GM18505 (cell line): ENCODE measurements around the gene ADAM12.

ENCODE experiments used
- ATAC-seq: cut with Tn5 transposase; IDR thresholded peaks from one replicate; pipeline ENCODE4 v1.9.1; 2021; ENCODE audit not compliant: unreplicated experiment
- POLR2A ChIP-seq: IDR thresholded peaks from 4 replicates; pipeline ENCODE4 v1.6.1; 2011; ENCODE audit warnings: borderline replicate concordance; ENCODE audit not compliant: insufficient read depth, insufficient read length; ENCODE audit errors: extremely low read depth

ADAM12 gene

DNA sequence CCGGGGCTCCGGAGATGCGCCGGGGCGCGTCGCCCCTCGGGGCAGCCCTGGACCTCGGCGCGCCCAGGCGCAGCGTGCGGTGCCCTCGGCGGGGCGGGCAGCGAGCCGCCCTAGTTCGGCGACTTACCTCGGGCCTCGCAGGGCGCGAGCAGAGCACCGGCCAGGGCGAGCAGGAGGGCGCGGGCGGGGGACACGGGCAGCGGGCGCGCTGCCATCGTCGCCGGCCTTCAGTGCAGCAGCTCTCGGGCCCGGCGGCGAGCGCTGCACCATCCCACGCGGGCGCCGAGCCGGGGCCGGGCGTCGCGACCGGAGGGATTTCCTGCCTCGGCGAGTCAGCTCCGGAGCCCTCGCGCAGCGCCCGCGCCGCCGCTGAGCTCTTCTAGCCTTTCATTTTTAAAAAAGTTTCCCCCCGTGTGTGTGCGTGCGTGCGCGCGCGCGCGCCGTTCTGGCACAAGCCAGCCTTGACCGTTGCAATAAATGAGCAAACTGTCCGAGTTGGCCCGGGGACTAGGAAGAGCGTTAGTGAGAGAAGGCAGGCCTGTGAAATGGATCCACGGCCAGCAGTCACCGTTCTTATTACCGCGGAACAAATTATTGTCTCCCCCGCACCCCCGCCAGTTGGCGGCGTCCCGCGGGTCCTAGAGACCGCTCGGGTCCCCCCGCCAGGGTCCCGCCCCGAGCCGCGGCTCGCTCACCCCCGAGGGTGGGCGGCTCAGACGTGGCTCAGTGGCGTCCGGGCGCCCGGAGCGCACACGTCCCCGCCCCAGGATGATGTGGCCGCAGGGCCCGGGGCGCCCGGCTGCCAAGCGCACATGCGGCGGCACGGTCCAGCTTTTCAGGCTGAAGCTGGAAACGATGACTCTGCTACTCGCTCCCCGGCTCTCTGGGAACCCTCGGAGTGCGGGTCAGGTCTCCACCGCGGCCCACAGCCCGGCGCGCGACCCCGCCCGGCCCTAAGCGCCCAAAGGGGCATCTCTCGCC lies at the start of gene ADAM12:
ADAM12 (minus strand) TSS at position 547 of the 981 bp plus-strand sequence; CDS start at position 215, 332 bp downstream.
- no peak for TF ChIP-seq POLR2A
- ATAC-seq, result no peak

- TF ChIP-seq POLR2A, result no peak
These were observed 49.5 kb upstream of the ADAM12 start for GRCh38 chr10:126437635-126438406.

GRCh38 chr10:126434235-126434634 lies 46.0 kb upstream of the ADAM12 start:
- no peak for TF ChIP-seq POLR2A
- ATAC-seq, result no peak

More at GRCh38 chr10:126437635-126438406, 49.5 kb upstream of the ADAM12 start:
- no peak for ATAC-seq

- no peak for ATAC-seq
- no peak for TF ChIP-seq POLR2A
These were observed 45.1 kb upstream of the ADAM12 start for GRCh38 chr10:126433351-126433750.

GRCh38 chr10:126432507-126432906 lies 44.2 kb upstream of the ADAM12 start:
- TF ChIP-seq POLR2A, result no peak
- ATAC-seq, result no peak

DNA sequence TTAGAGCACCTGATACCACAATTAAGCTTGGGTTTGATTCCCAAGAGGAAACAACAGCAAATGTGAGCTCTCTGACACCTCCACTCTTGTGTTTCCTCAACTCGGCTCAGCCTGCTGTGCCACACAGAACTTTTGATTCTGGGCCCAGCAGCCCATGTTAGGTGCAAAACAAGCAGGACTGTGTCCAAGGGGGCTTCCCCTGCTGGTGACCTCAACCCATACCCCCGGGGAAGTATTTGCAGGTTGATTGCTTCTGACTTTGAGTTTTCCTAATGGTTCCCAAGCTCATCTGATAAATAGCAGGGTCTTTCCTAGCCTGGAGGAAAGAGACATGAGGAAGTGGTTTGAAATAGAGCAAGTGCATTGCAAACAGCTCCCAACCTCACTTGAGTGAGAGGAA lies 43.5 kb upstream of the ADAM12 start:
- no peak for TF ChIP-seq POLR2A
- ATAC-seq, result no peak

GRCh38 chr10:126430512-126430911 lies 42.2 kb upstream of the ADAM12 start:
- no peak for ATAC-seq
- no peak for TF ChIP-seq POLR2A

DNA sequence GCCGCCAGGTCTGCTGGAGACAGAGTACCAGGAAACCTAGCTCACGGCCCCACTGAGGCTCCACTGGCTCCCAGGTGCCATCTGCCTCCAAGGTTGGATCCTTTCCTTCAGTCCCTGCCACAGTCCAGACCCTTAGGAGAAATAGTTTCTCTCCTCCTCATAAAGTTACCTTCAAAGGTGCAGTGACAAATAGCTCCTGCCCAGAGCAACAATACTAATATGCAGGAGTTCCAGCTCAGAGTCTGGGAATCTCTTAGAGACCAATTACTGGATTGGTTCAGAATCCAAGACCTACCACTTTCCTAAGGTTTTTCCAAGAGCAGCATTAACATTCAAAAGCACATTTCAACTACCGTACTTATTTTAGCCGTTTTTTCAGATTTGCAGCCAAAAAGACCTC lies 41.0 kb upstream of the ADAM12 start:
- ATAC-seq, result no peak
- no peak for TF ChIP-seq POLR2A

GRCh38 chr10:126425489-126426065 lies 37.3 kb upstream of the ADAM12 start:
- no peak for TF ChIP-seq POLR2A
- no peak for ATAC-seq

DNA sequence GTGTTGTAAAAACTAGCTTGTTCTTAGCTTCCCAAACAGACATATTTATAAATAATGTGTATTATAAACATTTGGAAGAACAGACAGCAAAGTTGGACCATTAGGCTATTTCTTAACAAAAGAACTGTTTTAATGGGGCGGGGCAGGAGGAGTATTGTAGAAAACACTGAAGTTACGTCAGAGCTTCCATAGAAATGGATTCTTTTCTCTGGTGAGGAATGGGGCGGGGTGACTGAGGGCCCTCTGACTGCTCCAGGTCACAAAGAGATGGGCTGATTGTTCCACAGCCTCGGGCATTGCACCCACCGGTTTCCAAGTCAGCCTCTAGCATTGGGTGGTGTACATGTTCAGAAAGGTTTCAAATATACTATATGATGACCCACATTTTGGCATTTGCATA lies 36.8 kb upstream of the ADAM12 start:
- TF ChIP-seq POLR2A, result no peak
- no peak for ATAC-seq

- no peak for ATAC-seq
- no peak for TF ChIP-seq POLR2A
These were observed 35.6 kb upstream of the ADAM12 start for GRCh38 chr10:126423732-126424491.

- ATAC-seq, result no peak
- no peak for TF ChIP-seq POLR2A
These were observed 34.3 kb upstream of the ADAM12 start for GRCh38 chr10:126422567-126422966.
